Heart right ventricle (tissue), 16 donors: ENCODE results near the gene TMEM191B. TPM values are rescaled to one million over a fixed set of nuclear protein-coding genes. Genes with fewer than 3 reads are reported as not detected.
"Not testable (repeated sequence)": the region's sequence is repeated elsewhere in the genome, so short reads cannot be mapped to it uniquely, and the experiment has no call there.

Experiments
- ATAC-seq, 8 donors: fragments of 200-7000 bp; cut with Tn5 transposase; one replicate each; pipeline ENCODE4 v1.9.1; 2020; ENCODE audit warnings: mild to moderate bottlenecking in 8 of 8, moderate library complexity in 8 of 8, moderate number of reproducible peaks in 1 of 8
- DNase-seq, 2 donors: peaks; one replicate each; pipeline ENCODE4 v3.0.0-alpha.2; 2020
- H3K27ac ChIP-seq, 10 donors: fragments of 200-600 bp; sonication (generic) in 2 of 10; one replicate each; pipeline versions ENCODE4 v1.5.0 to v1.8.0; 2020 to 2022; ENCODE audit warnings: mild to moderate bottlenecking in 3 of 10
- H3K27me3 ChIP-seq, 7 donors: fragments of 200-600 bp; one replicate each; pipeline ENCODE4 v1.8.0; 2021 to 2022; ENCODE audit warnings: mild to moderate bottlenecking in 2 of 7
- H3K36me3 ChIP-seq, 9 donors: fragments of 200-600 bp; sonication (generic) in 1 of 9; one replicate each; pipeline versions ENCODE4 v1.5.0 to v1.8.0; 2020 to 2022; ENCODE audit warnings: mild to moderate bottlenecking in 2 of 9
- H3K4me1 ChIP-seq, 9 donors: fragments of 200-600 bp; sonication (generic) in 1 of 9; one replicate each; pipeline versions ENCODE4 v1.5.0 to v1.8.0; 2020 to 2022; ENCODE audit warnings: mild to moderate bottlenecking in 4 of 9
- H3K4me3 ChIP-seq, 10 donors: fragments of 200-600 bp; sonication (generic) in 2 of 10; one replicate each; pipeline versions ENCODE4 v1.5.0 to v1.8.0; 2020 to 2022; ENCODE audit warnings: mild to moderate bottlenecking in 7 of 10, moderate library complexity in 2 of 10
- H3K9me3 ChIP-seq, 11 donors: fragments of 200-600 bp in 10 of 11; sonication (generic) in 2 of 11; one replicate each; pipeline versions ENCODE4 v1.5.0 to v1.8.0; 2013 to 2022; ENCODE audit warnings: mild to moderate bottlenecking in 2 of 11, control low read depth in 1 of 11, moderate library complexity in 1 of 11
- WGBS, 2 donors: extraction: QIAGEN DNeasy Blood & Tissue Kit; methylation state at CpG; one replicate each; pipeline ENCODE4 v1.1.7; 2013; ENCODE audit warnings: inconsistent platforms in 1 of 2; 5-methylcytosine and 5-hydroxymethylcytosine counted together
- intact Hi-C, 10 donors: fragments of 100-400 bp; cut with DNase I; formaldehyde crosslinking; loops; one replicate each; pipeline versions ENCODE4 v1.11.1 to v1.14.2; 2022
- long read RNA-seq, 3 donors: library from polyadenylated mRNA; unstranded; transcript quantifications; one replicate each; pipeline ENCODE4 v2.0.0, GENCODE V29; 2020 to 2021
- polyA plus RNA-seq, 2 donors: library from polyadenylated mRNA; stranded (reverse); fragments of 200-250 nt; gene quantifications; one replicate each; pipeline ENCODE4 v1.2.3, GENCODE V29; 2013
- total RNA-seq, 10 donors: library from RNA; stranded (reverse); fragmentation: NEBNext Ultra II Directional in 3 of 10; extraction: Animal tissue kit (Norgen Biotek cat#: 25700) in 3 of 10; gene quantifications; one replicate each; pipeline versions ENCODE4 v1.2.1 to v1.2.4, GENCODE V29; 2021 to 2023
- donor health status: Arrhythmogenic right ventricular cardiomyopathy.
- donor health status: ischemic (EF 13 %, LVEDD 7.1; RV severe dilation, severe dysfunction).
- donor health status: healthy with polysubstance abuse.
- donor health status: DM: no; HTN: yes; CAD: no.
- donor health status: DM: no; HTN: no; CAD: no.
- donor health status: ischemic (EF 25% LVEDD 6.9; RV normal size, moderate dysfunction).
- donor health status: ischemic (EF 25% LVEDD 5.7; RV mildly dilated, moderate dysfunction).
- donor health status: healthy.
- donor health status: DM: yes; HTN: yes; CAD: no.
- donor health status: Ischemic cardiomyopathy.
- donor health status: ischemic (EF 35%, LVEDD 5.7; RV mildly dilated, moderate dysfunction).
- donor health status: nonischemic (EF 11% LVEDD 7.7; RV severe dilation, severe dysfunction).
- donor health status: DM: yes; HTN: yes; CAD: no.
- donor health status: PGD.
- donor health status: ischemic (EF 29% LVEDD 5.4; RV normal size, mild dysfunction).
- donor health status: nonischemic (EF 23%, LVEDD 6.1; RV moderate dilation, normal function).

TMEM191B gene
- total RNA-seq (1 to 10 TPM in 2 of 10 donors, under 1 TPM in 2, not detected in 6; 0.69 to 1.4 (median 0.93) TPM), polyA plus RNA-seq (under 1 TPM in 1 of 2 donors, not detected in 1; 0.26 TPM)
- long read RNA-seq, donor 1 = 0 reads
- long read RNA-seq, donor 2 = 0 reads
- long read RNA-seq, donor 3 = 0 reads

- Histone ChIP-seq H3K4me3 (peak within 1 kb of the TSS in 7 of 10 donors; percentile 25 to 54 (median 33)), H3K27ac (peak within 1 kb of the TSS in 1 of 10 donors; percentile 35)
- H3K9me3 ChIP-seq, H3K4me1 ChIP-seq, H3K36me3 ChIP-seq, DNase-seq, H3K27me3 ChIP-seq, intact Hi-C loops: not testable (repeated sequence)
- peak in 6 of 8 donors; percentile 18 to 51 (median 22) for ATAC-seq
- no CpG with 5 or more reads among the region's 65 CpGs for WGBS, 2 donors
These were observed at the start of gene TMEM191B for GRCh38 chr22:18527752-18528596. TSS of gene TMEM191B (plus strand) at chr22:18527802. CDS start at chr22:18527981, 179 bp downstream.

- DNase-seq, H3K4me1 ChIP-seq, H3K36me3 ChIP-seq, H3K4me3 ChIP-seq, H3K27ac ChIP-seq, ATAC-seq, H3K27me3 ChIP-seq, intact Hi-C loops, H3K9me3 ChIP-seq: not testable (repeated sequence)
- WGBS, 2 donors = no CpG with 5 or more reads among the region's 3 CpGs
These were observed 31.4 kb upstream of the TMEM191B start for GRCh38 chr22:18496227-18496626.

- H3K4me3 ChIP-seq, H3K4me1 ChIP-seq, H3K36me3 ChIP-seq, ATAC-seq, DNase-seq, H3K9me3 ChIP-seq, H3K27ac ChIP-seq, H3K27me3 ChIP-seq, intact Hi-C loops: not testable (repeated sequence)
- WGBS, 2 donors = 83% methylated on average over 6 of the region's 6 CpGs; no CpG with 5 or more reads in 1 of the 2 donors
These were observed 16.3 kb upstream of the TMEM191B start for GRCh38 chr22:18511327-18511726.

- H3K4me1 ChIP-seq, H3K27ac ChIP-seq, H3K4me3 ChIP-seq, H3K36me3 ChIP-seq, ATAC-seq, DNase-seq, H3K9me3 ChIP-seq, H3K27me3 ChIP-seq, intact Hi-C loops: not testable (repeated sequence)
- WGBS, 2 donors = 56% methylated on average over 5 of the region's 10 CpGs
These were observed 15.2 kb upstream of the TMEM191B start for GRCh38 chr22:18512378-18512777.

GRCh38 chr22:18513454-18513853 lies 14.1 kb upstream of the TMEM191B start:
- intact Hi-C loops, H3K4me3 ChIP-seq, ATAC-seq, H3K4me1 ChIP-seq, H3K9me3 ChIP-seq, H3K36me3 ChIP-seq, DNase-seq, H3K27me3 ChIP-seq, H3K27ac ChIP-seq: not testable (repeated sequence)
- 63 to 70% methylated on average over 4 to 5 of the region's 10 CpGs for WGBS, 2 donors

- no CpG with 5 or more reads among the region's 5 CpGs for WGBS, 2 donors
- H3K36me3 ChIP-seq, intact Hi-C loops, H3K4me3 ChIP-seq, ATAC-seq, H3K27ac ChIP-seq, H3K27me3 ChIP-seq, H3K9me3 ChIP-seq, DNase-seq, H3K4me1 ChIP-seq: not testable (repeated sequence)
These were observed 9.5 kb upstream of the TMEM191B start, which contains the start of gene GGTLC3 for GRCh38 chr22:18518061-18518460. TSS of gene GGTLC3 (minus strand) at chr22:18518161. CDS start at chr22:18517897, 264 bp downstream.

GRCh38 chr22:18522762-18523161 lies 4.8 kb upstream of the TMEM191B start:
- H3K27ac ChIP-seq, H3K9me3 ChIP-seq, H3K4me3 ChIP-seq, H3K4me1 ChIP-seq, DNase-seq, intact Hi-C loops, ATAC-seq, H3K27me3 ChIP-seq, H3K36me3 ChIP-seq: not testable (repeated sequence)
- no CpG with 5 or more reads among the region's 6 CpGs for WGBS, 2 donors

- WGBS, 2 donors = no CpG with 5 or more reads among the region's 4 CpGs
- H3K4me1 ChIP-seq, H3K27ac ChIP-seq, intact Hi-C loops, H3K27me3 ChIP-seq, H3K36me3 ChIP-seq, H3K4me3 ChIP-seq, H3K9me3 ChIP-seq, DNase-seq: not testable (repeated sequence)
- ATAC-seq = peak in 2 of 8 donors; percentile 41 to 46
These were observed 4.3 kb upstream of the TMEM191B start for GRCh38 chr22:18523328-18523727.

GRCh38 chr22:18528597-18529415 lies 1.2 kb downstream of the TMEM191B start:
- H3K9me3 ChIP-seq, H3K4me1 ChIP-seq, H3K27me3 ChIP-seq, intact Hi-C loops, H3K36me3 ChIP-seq: not testable (repeated sequence)
- DNase-seq (peak; percentile 73 to 82), ATAC-seq (peak; percentile 94 to 99 (median 98))
- Histone ChIP-seq H3K4me3 (peak overlapping the region in 7 of 10 donors; percentile 25 to 54 (median 33)), H3K27ac (peak overlapping the region in 1 of 10 donors; percentile 35)
- 1 to 2% methylated on average over 7 to 21 of the region's 66 CpGs for WGBS, 2 donors

- H3K27me3 ChIP-seq, H3K4me1 ChIP-seq, H3K27ac ChIP-seq, H3K9me3 ChIP-seq, DNase-seq, intact Hi-C loops, H3K4me3 ChIP-seq, H3K36me3 ChIP-seq: not testable (repeated sequence)
- WGBS, 2 donors = no CpG with 5 or more reads among the region's 57 CpGs
- peak in 5 of 8 donors; percentile 3 to 39 (median 34) for ATAC-seq
These were observed 2.0 kb downstream of the TMEM191B start for GRCh38 chr22:18529416-18530145.
